MM.1S (cell line): ENCODE measurements around the gene DHTKD1.

Experiments
- EZH2 ChIP-seq: fragments of 300-600 bp; sonication (generic); optimal IDR thresholded peaks from 2 replicates; pipeline ENCODE3; 2017; ENCODE audit warnings: low read depth, mild to moderate bottlenecking, antibody characterized with exemption, low read length, mixed read lengths
- EZH2phosphoT487 ChIP-seq: fragments of 300-600 bp; sonication (generic); IDR thresholded peaks from 2 replicates; pipeline ENCODE4 v1.6.1; 2018; ENCODE audit warnings: antibody characterized with exemption, low read length
- TF ChIP-seq, protein P1 (sequence below): fragments of 300-600 bp; sonication (generic); IDR thresholded peaks from 2 replicates; pipeline ENCODE4 v1.5.1; 2016; ENCODE audit warnings: antibody characterized with exemption, low read length, mixed read lengths

DNA sequence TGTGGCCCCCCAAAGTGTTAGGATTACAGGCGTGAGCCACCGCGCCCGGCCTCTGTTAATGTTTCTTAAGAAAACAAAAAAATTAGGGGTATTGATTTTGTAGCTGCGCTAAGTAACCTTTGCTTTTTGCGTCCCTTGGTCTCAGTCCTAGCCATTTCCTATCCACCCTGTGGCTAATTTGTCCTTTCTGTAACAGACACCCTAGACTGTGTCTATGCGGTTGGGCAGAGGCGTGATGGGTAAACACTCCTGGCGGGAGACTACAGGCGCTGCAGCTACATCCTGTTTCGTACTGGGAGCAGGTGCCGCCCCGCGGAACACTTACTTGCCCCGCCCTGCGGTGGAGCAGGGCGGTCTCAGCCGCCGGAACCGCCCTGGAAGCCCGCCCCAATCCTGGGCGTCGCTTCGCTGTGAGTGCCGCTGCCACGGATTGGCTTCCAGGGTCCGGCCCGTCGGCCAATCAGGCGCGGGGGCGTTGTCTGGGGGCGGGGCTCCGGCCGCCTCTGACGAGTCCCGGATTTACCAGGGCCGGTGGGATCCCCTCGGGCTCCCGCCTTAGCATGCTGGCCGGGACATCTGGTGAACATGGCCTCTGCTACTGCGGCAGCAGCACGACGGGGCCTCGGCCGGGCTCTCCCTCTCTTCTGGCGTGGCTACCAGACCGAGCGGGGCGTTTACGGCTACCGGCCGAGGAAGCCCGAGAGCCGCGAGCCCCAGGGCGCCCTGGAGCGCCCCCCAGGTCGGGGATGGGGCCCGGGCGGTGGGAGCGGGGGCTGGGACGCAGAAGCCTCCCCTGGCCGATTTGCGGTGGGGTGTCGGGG lies at the start of gene DHTKD1:
- TF ChIP-seq, protein P1, sequence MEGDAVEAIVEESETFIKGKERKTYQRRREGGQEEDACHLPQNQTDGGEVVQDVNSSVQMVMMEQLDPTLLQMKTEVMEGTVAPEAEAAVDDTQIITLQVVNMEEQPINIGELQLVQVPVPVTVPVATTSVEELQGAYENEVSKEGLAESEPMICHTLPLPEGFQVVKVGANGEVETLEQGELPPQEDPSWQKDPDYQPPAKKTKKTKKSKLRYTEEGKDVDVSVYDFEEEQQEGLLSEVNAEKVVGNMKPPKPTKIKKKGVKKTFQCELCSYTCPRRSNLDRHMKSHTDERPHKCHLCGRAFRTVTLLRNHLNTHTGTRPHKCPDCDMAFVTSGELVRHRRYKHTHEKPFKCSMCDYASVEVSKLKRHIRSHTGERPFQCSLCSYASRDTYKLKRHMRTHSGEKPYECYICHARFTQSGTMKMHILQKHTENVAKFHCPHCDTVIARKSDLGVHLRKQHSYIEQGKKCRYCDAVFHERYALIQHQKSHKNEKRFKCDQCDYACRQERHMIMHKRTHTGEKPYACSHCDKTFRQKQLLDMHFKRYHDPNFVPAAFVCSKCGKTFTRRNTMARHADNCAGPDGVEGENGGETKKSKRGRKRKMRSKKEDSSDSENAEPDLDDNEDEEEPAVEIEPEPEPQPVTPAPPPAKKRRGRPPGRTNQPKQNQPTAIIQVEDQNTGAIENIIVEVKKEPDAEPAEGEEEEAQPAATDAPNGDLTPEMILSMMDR = peak; percentile 18
- no peak for TF ChIP-seq EZH2
- no peak for TF ChIP-seq EZH2phosphoT487
